ENCODE data around the gene EEFSEC.

Gene EEFSEC

DNA sequence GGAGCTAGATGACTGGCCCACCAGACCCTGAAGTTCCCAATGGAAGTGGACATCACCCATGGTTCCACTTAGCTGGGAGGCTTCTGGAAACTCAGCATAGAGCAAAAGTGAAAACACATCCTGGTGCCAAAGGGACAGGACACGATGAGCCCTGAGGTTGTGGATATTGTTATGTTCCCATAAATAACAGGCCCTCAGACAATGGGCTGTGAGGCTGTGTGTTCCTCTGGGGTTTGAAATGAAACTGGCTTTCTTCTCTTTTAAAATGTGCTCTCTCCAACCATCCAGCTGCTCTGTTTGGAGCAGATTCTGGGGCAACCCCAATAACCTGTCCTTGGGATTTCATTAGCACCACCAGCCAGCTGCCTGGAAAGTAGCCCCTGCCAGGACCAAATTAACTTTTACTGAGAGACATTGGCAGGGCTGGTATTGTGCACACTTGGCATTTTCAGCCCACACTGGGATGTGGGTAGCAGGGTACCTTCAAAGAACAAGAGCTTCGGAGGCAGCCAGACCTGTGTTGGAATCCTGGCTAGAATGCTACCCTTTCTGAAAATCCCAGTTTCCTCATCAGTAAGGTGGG, 215.9 kb downstream of the EEFSEC start:
- Histone ChIP-seq H3K27ac (ENCODE audit: low read depth, low read length) (no peak overlapping the region), H3K9ac (ENCODE audit: low read depth, low read length) (no peak overlapping the region), H3K27me3 (ENCODE audit: control insufficient read depth, insufficient read depth, low read length) (no peaks in the 10 kb centered on the region), H3K9me3 (ENCODE audit: control insufficient read depth, insufficient read depth, low read length) (no peaks in the 10 kb centered on the region), H3K4me3 (ENCODE audit: low read depth, low read length) (no peak overlapping the region), H3K36me3 (ENCODE audit: control insufficient read depth, insufficient read depth, low read length) (no peaks in the 10 kb centered on the region), H3K4me1 (ENCODE audit: control insufficient read depth, insufficient read depth, low read length) (peaks cover 5% of the 10 kb centered on the region; the same call in 1 of the 2 replicates)

DNA sequence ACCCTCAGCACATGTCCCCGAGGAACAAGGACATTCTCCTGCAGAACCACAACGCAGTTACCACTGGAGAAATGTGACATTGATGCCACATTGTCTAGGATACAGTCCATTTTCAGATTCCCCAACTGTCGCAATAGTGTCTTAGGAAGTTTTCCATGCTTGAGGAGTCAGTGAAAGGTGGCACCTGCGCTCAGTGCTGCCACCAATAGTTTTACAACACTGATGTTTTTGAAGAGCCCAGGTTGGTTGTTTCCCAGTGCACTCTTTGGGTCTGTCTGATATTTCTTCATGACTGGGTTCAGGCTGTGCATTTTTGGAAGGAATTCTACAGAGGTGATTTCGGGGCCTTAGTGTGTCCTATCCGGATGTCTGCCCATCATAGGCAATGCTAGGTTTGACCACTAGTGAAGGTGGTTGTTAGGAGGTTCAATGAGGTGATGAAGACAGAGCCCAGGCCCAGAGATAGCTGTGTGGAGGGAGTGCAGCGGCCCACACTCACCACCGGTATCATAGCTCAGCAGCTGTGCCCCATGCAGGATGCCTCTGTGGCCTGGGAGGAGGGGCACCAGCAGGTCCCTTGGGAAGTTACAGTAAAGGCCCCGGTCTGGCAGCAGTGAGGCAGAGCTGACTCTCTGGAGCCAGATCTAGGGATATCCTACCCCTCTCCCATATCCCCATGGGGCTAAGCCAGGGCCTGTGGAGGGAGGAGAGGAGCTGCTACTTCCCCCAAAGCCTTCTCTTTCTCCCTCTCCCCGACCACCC, 216.8 kb downstream of the EEFSEC start:
- no peaks in the 10 kb centered on the region for H3K36me3 ChIP-seq (ENCODE audit: control insufficient read depth, insufficient read depth, low read length)
- peaks cover 5% of the 10 kb centered on the region; the same call in 1 of the 2 replicates for H3K4me1 ChIP-seq (ENCODE audit: control insufficient read depth, insufficient read depth, low read length)
- no peaks in the 10 kb centered on the region for H3K9me3 ChIP-seq (ENCODE audit: control insufficient read depth, insufficient read depth, low read length)
- no peaks in the 10 kb centered on the region for H3K27me3 ChIP-seq (ENCODE audit: control insufficient read depth, insufficient read depth, low read length)
- H3K4me3 ChIP-seq (ENCODE audit: low read depth, low read length) = no peak overlapping the region
- no peak overlapping the region for H3K27ac ChIP-seq (ENCODE audit: low read depth, low read length)
- H3K9ac ChIP-seq (ENCODE audit: low read depth, low read length) = no peak overlapping the region

DNA sequence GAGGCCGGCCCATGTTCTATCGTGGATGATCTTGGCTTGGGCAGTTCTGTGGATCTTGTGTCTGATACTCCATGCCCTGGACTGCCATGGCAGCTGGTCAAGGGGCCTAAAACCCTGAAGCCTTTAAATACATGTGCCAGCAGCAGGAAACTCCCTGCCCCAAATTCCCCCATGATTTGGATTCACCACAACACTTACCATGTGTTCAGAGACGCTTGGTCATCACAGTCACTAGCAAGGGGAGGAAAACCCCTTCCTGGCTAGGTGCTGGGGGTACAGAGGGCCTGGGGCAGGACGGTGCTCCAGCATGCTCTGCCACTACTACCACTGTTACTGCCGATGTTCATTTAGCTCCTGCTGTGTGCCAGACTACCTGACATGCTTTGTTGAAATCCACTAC, 219.0 kb downstream of the EEFSEC start:
- H3K4me1 ChIP-seq (ENCODE audit: control insufficient read depth, insufficient read depth, low read length) = peaks cover 4% of the 10 kb centered on the region; the same call in 1 of the 2 replicates
- H3K4me3 ChIP-seq (ENCODE audit: low read depth, low read length) = no peak overlapping the region
- no peaks in the 10 kb centered on the region for H3K9me3 ChIP-seq (ENCODE audit: control insufficient read depth, insufficient read depth, low read length)
- no peaks in the 10 kb centered on the region for H3K36me3 ChIP-seq (ENCODE audit: control insufficient read depth, insufficient read depth, low read length)
- H3K27ac ChIP-seq (ENCODE audit: low read depth, low read length) = no peak overlapping the region
- no peak overlapping the region for H3K9ac ChIP-seq (ENCODE audit: low read depth, low read length)
- no peaks in the 10 kb centered on the region for H3K27me3 ChIP-seq (ENCODE audit: control insufficient read depth, insufficient read depth, low read length)

DNA sequence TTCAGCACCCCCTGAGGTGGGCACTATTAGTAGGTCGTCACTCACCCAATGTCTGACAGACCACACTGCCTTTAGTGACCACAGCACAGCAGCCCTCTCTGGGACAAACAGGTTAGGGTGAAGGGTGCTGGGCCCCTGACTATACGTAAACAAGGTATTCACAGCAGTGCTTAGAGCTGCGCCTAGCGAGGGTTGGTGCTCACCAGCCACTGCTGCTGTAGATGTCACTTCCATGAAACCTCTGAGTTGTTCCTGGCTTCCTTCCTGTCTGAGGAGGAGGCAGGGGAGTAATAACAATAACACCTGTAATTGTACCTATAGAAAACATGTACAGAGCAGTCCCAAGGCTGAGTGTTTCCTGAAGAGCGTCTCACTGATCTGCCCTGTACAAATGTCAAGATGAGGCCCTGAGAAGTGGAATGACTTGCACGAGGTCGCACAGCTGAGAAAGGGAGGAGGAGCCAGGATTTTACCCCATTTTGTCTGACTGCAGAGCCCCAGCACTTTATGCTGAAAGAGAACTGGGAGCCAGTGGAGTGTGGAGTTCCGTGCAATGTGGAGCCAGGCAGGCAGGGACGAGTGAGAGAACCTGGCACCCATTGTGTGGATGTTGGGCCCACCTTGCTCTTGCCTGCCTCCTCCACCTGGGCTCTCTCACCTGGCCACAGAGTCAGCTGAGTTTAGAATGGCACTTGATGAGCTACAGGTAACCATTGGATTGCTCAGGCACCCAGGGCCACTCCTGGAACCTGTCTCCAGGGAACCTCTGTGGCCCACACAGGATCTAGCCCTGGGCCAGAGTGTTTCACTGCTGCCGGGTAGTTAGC, 219.6 kb downstream of the EEFSEC start:
- H3K27me3 ChIP-seq (ENCODE audit: control insufficient read depth, insufficient read depth, low read length) = no peaks in the 10 kb centered on the region
- H3K36me3 ChIP-seq (ENCODE audit: control insufficient read depth, insufficient read depth, low read length) = no peaks in the 10 kb centered on the region
- no peak overlapping the region for H3K9ac ChIP-seq (ENCODE audit: low read depth, low read length)
- no peak overlapping the region for H3K4me3 ChIP-seq (ENCODE audit: low read depth, low read length)
- no peaks in the 10 kb centered on the region; the same call in 1 of the 2 replicates for H3K4me1 ChIP-seq (ENCODE audit: control insufficient read depth, insufficient read depth, low read length)
- H3K27ac ChIP-seq (ENCODE audit: low read depth, low read length) = no peak overlapping the region
- H3K9me3 ChIP-seq (ENCODE audit: control insufficient read depth, insufficient read depth, low read length) = no peaks in the 10 kb centered on the region

DNA sequence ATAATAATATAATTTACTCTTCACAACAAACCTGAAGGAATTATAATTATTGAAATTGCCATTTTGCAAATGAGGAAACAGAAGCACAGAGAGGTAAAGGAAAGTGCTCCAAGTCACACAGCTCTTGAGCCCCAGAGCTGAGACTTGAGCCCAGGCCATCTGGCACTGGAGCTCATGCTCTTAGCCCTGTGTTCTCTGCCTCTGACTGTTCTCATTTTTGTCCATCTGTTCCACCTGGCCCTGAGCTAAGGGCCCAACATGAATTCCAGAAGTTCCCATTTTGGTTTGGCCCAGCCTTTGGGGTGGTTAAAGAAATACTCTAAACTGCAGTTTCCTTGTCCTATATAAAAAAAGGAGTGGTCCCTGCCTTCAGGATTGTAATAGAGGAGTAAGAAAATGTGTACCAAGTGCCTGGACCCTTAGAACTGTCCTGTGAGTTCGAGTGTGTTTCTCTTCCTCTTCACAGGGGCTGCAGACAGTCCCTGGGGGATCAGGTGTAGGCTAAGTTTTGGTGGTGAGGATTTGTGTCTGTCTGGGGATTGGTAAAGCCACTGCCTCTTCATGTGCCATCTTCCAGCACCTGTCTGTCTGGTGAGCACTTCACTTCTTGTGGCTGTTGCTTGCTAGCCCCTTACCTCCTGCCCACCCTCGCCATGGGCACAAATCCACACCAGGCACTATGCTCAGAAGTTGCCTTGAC, 221.6 kb downstream of the EEFSEC start:
- H3K27me3 ChIP-seq (ENCODE audit: control insufficient read depth, insufficient read depth, low read length) = no peaks in the 10 kb centered on the region
- H3K9me3 ChIP-seq (ENCODE audit: control insufficient read depth, insufficient read depth, low read length) = no peaks in the 10 kb centered on the region
- no peak overlapping the region for H3K9ac ChIP-seq (ENCODE audit: low read depth, low read length)
- H3K4me1 ChIP-seq (ENCODE audit: control insufficient read depth, insufficient read depth, low read length) = no peaks in the 10 kb centered on the region; the same call in 1 of the 2 replicates
- H3K36me3 ChIP-seq (ENCODE audit: control insufficient read depth, insufficient read depth, low read length) = no peaks in the 10 kb centered on the region
- H3K4me3 ChIP-seq (ENCODE audit: low read depth, low read length) = no peak overlapping the region
- H3K27ac ChIP-seq (ENCODE audit: low read depth, low read length) = no peak overlapping the region

DNA sequence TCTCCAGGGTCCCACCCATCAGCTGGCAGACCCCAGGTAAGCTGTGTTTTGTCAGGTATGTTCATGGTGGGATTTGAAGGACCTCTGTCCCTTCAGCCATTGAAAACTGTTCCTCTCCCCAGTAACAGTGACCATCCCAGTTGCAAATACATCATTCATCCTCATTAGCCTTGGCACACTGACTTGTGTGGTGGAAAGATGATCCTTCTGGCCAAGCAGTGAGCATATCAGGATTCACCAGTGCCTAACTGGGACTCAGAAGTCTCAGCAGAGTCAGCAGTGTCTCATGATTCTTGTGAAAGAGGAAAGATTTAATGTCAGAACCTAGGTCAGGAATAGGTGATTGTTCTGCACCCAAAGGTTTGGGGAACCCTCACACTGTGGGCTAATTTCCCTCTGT, 223.2 kb downstream of the EEFSEC start:
- Histone ChIP-seq H3K36me3 (ENCODE audit: control insufficient read depth, insufficient read depth, low read length) (no peaks in the 10 kb centered on the region), H3K27ac (ENCODE audit: low read depth, low read length) (no peak overlapping the region), H3K9ac (ENCODE audit: low read depth, low read length) (no peak overlapping the region), H3K27me3 (ENCODE audit: control insufficient read depth, insufficient read depth, low read length) (no peaks in the 10 kb centered on the region), H3K4me3 (ENCODE audit: low read depth, low read length) (no peak overlapping the region), H3K4me1 (ENCODE audit: control insufficient read depth, insufficient read depth, low read length) (no peaks in the 10 kb centered on the region; the same call in 1 of the 2 replicates), H3K9me3 (ENCODE audit: control insufficient read depth, insufficient read depth, low read length) (no peaks in the 10 kb centered on the region)

DNA sequence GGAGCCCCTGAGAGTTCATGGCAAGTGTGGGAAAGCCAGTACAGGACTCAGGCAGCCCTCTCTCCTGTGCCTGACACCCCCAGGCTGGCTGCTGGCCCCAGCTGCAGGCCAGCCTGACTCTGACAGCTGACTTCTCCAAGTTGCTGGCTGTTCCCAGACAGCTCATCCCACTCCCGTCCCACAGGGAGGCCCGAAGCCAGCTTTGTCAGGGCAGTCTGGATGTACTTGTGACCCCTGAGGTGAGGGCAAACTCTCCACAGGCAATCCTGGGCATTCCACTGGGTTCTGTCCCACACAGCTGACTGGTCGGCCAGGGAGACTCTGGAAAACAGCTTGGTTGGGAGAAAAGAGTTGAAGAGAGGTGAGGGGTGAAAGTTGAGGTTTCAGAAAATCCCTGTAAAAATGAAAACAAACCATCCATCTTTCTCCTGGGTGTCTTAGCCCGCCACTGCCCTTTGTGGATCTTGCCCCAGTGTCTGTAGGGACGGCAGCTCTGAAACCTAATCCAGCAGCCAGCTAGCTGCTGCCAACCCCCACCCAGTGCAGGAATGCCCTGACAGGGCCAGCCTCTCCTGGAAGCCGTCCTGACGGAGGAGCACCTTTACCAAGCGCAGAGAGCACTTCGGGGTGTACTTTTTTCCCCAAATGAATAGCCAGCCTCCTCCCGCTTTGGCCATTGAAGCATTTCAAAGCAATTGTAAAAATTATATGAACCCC, 225.5 kb downstream of the EEFSEC start:
- H3K4me3 ChIP-seq (ENCODE audit: low read depth, low read length) = no peak overlapping the region
- H3K9ac ChIP-seq (ENCODE audit: low read depth, low read length) = no peak overlapping the region
- H3K36me3 ChIP-seq (ENCODE audit: control insufficient read depth, insufficient read depth, low read length) = no peaks in the 10 kb centered on the region
- no peaks in the 10 kb centered on the region for H3K4me1 ChIP-seq (ENCODE audit: control insufficient read depth, insufficient read depth, low read length)
- H3K9me3 ChIP-seq (ENCODE audit: control insufficient read depth, insufficient read depth, low read length) = no peaks in the 10 kb centered on the region
- no peaks in the 10 kb centered on the region for H3K27me3 ChIP-seq (ENCODE audit: control insufficient read depth, insufficient read depth, low read length)
- H3K27ac ChIP-seq (ENCODE audit: low read depth, low read length) = no peak overlapping the region

DNA sequence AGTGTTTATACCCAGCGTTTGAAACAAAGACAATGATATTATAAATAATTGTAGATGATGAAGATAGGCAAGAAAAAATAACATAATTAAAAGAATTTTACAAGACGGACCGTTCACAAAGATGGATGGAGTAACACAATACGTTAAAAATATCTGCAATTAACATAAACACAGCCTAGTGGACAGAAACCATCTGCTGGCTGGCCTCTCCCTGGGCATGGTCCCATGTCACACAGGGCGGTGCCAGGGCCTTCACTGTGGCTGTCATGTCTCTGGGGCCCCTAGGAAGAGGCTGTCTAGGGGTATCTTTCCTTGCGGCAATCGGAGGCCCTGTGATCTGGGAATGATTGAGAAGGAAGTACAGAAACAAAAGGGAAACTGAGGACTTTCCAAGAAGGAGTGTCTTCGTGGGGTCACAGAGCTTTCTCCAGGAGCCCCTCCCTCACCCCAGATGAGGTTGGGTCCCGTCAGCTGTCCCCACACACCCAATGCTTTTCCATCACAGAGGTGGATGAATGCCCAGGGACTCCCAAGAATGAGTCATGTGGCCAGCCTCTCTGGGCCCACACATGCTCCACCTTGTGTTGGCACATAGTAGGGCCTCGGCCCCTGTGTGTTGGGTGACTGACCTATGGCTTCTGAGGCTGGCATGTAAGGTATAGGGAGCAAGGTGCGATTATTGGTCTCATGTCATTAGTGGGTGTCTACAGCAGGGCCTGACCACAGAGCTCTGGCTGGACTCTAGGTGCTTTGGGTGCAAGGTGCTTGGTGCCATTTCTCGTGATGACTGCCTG, 226.3 kb downstream of the EEFSEC start:
- no peaks in the 10 kb centered on the region for H3K4me1 ChIP-seq (ENCODE audit: control insufficient read depth, insufficient read depth, low read length)
- no peaks in the 10 kb centered on the region for H3K27me3 ChIP-seq (ENCODE audit: control insufficient read depth, insufficient read depth, low read length)
- H3K9ac ChIP-seq (ENCODE audit: low read depth, low read length) = no peak overlapping the region
- no peaks in the 10 kb centered on the region for H3K9me3 ChIP-seq (ENCODE audit: control insufficient read depth, insufficient read depth, low read length)
- H3K4me3 ChIP-seq (ENCODE audit: low read depth, low read length) = no peak overlapping the region
- H3K27ac ChIP-seq (ENCODE audit: low read depth, low read length) = no peak overlapping the region
- no peaks in the 10 kb centered on the region for H3K36me3 ChIP-seq (ENCODE audit: control insufficient read depth, insufficient read depth, low read length)

DNA sequence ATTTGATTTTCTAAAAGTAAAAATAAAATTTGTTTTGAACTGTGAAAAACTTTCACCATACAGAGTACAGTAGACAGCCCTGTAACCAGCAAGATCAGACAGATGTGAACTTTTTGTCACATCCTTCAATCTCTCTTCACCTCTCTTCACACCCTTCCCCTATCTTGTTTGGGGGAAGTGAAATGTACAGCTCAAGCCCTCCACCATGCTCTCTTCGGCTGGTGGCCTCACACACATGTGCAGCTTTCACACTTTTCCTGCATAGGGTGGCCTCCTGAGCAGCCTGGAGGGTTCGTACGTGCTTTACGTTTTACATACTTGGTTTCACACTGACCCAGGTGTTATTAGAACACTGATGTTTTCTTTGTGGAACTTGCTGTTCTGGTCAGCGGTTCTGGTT, 227.0 kb downstream of the EEFSEC start:
- no peaks in the 10 kb centered on the region for H3K36me3 ChIP-seq (ENCODE audit: control insufficient read depth, insufficient read depth, low read length)
- H3K27me3 ChIP-seq (ENCODE audit: control insufficient read depth, insufficient read depth, low read length) = no peaks in the 10 kb centered on the region
- no peak overlapping the region for H3K4me3 ChIP-seq (ENCODE audit: low read depth, low read length)
- no peak overlapping the region for H3K9ac ChIP-seq (ENCODE audit: low read depth, low read length)
- no peaks in the 10 kb centered on the region for H3K9me3 ChIP-seq (ENCODE audit: control insufficient read depth, insufficient read depth, low read length)
- H3K27ac ChIP-seq (ENCODE audit: low read depth, low read length) = no peak overlapping the region
- H3K4me1 ChIP-seq (ENCODE audit: control insufficient read depth, insufficient read depth, low read length) = no peaks in the 10 kb centered on the region

DNA sequence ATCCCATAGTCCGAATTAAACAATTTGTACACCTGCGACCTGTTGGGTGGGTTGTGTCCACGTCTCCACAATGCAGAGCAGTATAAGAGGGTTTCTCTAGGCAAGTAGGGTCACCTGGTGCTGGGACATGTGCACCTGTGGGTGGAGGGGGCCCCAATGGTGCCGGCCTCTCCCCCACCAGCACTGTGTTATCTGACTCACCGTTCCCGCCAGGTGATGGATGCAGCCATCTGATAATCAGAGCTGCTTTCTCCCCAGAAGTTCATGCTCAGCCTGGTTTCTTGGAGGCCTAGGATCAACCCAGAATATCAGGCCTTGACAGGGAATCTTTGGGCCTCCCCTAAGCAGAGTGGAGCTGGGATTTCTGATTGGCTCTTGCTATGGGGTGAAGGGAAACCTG, 227.4 kb downstream of the EEFSEC start:
- H3K36me3 ChIP-seq (ENCODE audit: control insufficient read depth, insufficient read depth, low read length) = no peaks in the 10 kb centered on the region

More for the DNA sequence above, 227.4 kb downstream of the EEFSEC start:
- Histone ChIP-seq H3K4me3 (ENCODE audit: low read depth, low read length) (no peak overlapping the region), H3K4me1 (ENCODE audit: control insufficient read depth, insufficient read depth, low read length) (no peaks in the 10 kb centered on the region), H3K27me3 (ENCODE audit: control insufficient read depth, insufficient read depth, low read length) (no peaks in the 10 kb centered on the region), H3K9ac (ENCODE audit: low read depth, low read length) (no peak overlapping the region), H3K27ac (ENCODE audit: low read depth, low read length) (no peak overlapping the region), H3K9me3 (ENCODE audit: control insufficient read depth, insufficient read depth, low read length) (no peaks in the 10 kb centered on the region)

Measured in HUES48 (cell line).